ENCODE measurements around the gene SERBP1.
"Not testable (repeated sequence)": the region's sequence is repeated elsewhere in the genome, so short reads cannot be mapped to it uniquely, and the experiment has no call there.

The SERBP1 gene

DNA sequence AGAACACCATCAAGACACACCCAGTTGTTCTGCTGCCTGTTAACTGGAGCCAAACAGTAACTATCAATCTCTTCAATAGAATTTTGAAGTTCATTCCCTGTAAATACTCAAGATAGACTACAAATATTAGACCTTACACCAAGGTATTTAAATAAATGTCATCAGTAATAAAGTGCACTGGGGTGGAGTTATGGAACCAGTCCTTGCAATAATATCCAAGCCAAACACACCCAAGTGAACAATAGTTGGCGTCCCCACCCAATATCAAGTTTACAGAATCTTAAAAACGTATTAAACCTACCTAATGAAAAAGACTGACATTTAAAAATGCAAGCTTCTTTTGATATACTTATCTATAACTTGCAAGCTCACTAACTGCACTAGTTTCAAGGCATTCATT is 2.7 kb downstream of the SERBP1 start:
- TF ChIP-seq, protein P1, sequence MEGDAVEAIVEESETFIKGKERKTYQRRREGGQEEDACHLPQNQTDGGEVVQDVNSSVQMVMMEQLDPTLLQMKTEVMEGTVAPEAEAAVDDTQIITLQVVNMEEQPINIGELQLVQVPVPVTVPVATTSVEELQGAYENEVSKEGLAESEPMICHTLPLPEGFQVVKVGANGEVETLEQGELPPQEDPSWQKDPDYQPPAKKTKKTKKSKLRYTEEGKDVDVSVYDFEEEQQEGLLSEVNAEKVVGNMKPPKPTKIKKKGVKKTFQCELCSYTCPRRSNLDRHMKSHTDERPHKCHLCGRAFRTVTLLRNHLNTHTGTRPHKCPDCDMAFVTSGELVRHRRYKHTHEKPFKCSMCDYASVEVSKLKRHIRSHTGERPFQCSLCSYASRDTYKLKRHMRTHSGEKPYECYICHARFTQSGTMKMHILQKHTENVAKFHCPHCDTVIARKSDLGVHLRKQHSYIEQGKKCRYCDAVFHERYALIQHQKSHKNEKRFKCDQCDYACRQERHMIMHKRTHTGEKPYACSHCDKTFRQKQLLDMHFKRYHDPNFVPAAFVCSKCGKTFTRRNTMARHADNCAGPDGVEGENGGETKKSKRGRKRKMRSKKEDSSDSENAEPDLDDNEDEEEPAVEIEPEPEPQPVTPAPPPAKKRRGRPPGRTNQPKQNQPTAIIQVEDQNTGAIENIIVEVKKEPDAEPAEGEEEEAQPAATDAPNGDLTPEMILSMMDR (conservative IDR thresholded peaks at IDR 0.05; ENCODE audit: low read length) = no peak
- no peak for DNase-seq (ENCODE audit: low read depth)
- peak overlapping the region; percentile 93 for H3K4me3 ChIP-seq (ENCODE audit: low read length)

DNA sequence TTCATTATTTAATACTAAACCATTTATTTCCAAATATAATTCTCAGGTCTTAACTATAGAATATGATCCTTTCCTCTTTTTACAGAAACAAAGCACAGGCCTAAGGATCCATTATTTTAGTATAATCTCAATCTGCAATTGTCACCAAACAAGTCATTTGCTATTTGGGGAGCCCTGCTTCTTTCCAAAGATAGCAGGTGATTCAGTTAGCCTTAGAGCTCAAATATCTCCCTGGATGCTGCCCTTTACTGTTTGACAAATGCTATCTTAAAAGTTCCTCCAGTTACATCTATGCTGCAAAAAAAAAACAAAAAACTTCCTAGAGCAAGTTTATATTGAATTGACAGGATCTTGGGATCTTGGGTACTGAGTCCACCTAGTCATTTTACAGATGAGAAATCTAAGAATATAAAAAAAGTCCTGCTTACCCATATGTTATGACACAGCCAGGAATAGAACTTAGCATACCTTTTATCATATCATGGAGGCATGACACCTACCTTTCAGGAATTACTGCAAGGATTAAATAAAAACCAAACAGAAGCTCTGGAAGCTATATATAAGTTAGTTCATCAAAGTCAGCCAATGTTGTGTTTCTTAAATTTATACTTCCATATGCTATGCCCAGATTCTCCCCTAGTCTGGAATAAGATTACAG is 9.2 kb downstream of the SERBP1 start:
- DNase-seq (ENCODE audit: low read depth) = no peak
- TF ChIP-seq, protein P1 (conservative IDR thresholded peaks at IDR 0.05; ENCODE audit: low read length) = no peak
- no peak overlapping the region for H3K4me3 ChIP-seq (ENCODE audit: low read length)

DNA sequence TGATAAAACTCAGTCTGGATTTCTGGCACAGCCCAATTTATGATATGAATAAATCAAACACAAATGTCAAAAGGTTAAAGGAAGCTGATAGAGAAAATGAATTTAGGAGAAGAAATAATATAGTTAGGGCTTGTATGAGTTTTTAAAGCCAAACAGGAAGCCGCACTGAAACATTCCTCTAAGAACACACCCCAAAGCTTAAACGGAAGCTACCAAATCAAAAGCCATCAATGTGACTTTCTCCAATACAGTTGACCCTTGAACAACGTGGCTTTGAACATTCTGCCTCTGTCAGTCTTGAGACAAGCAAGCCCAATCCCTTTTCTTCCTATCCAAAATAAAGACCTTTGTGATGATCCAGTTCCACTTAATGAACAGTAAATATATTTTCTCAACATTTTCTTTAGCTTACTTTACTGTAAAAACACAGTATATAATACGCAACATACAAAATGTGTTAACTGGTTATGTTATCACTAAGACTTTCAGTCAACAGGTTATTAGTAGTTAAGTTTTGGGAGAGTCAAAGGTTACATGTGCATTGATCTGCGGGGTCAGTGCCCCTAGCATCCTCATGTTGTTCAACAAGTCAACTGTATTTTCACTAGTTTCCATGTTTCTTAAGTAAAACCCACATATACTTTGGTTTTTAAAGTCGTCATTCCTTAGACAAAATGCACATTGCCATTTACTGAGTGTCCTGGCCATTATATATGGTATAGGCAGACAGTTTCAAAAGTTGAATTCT is 11.2 kb downstream of the SERBP1 start:
- TF ChIP-seq, protein P1 (conservative IDR thresholded peaks at IDR 0.05; ENCODE audit: low read length) = no peak
- DNase-seq (ENCODE audit: low read depth) = no peak
- H3K4me3 ChIP-seq (ENCODE audit: low read length) = no peak overlapping the region

DNA sequence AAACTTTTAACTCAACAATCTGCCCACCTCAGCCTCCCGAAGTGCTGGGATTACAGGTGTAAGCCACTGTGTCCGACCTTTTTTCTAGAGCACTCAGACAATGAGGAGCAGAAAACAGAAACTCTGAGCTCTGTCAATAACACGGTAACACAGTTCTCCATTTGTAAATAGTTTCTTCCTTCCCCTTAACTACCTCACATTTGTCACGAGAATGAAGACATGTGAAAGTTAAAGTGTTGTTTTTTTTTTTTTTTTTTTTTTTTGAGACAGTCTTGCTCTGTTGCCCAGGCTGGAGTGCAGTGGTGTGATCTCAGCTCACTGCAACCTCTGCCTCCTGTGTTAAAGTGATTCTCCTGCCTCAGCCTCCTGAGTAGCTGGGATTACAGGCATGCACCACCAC is 12.5 kb downstream of the SERBP1 start:
- DNase-seq (ENCODE audit: low read depth); H3K4me3 ChIP-seq (ENCODE audit: low read length): not testable (repeated sequence)

DNA sequence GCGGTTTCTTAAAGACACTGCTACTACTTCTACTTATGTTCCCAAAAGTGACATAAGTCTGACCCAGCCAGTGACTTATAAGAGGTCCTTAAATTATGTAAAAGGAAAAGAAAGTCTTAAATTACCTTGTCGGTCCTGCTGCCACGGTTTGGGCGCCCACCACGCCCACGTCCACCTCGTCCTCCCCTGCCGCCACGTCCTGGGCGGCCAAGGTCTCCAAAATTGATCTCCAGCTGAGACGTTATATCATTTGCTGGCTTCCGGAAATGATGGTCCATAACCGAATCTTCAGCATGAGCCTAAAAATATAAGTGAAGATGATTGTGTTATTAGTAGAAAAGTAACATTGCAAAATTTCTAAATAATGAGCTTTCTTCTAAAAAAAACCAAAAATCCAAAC is 15.2 kb downstream of the SERBP1 start:
- no peak for DNase-seq (ENCODE audit: low read depth)
- TF ChIP-seq, protein P1 (conservative IDR thresholded peaks at IDR 0.05; ENCODE audit: low read length) = no peak
- H3K4me3 ChIP-seq (ENCODE audit: low read length) = no peak overlapping the region

DNA sequence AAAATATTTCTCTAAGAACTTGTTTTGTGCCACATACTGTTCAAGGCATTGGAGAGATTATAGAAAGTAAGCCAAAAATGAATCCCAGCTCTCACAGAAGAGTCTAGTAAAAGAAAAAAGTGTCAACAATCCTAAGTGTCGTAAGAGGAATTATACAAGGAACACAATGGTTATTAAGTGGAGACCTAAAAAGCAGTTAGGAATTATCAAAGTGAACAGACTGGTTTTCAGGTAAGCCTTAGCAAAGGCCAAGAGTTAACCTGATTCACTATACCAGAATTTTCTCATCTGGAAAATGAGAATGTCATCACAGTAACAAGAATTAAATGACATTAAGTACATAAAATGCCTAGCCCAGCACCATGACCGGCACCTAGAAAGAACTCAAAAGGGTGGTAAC is 15.6 kb downstream of the SERBP1 start:
- TF ChIP-seq, protein P1 (conservative IDR thresholded peaks at IDR 0.05; ENCODE audit: low read length) = no peak
- no peak overlapping the region for H3K4me3 ChIP-seq (ENCODE audit: low read length)
- no peak for DNase-seq (ENCODE audit: low read depth)

DNA sequence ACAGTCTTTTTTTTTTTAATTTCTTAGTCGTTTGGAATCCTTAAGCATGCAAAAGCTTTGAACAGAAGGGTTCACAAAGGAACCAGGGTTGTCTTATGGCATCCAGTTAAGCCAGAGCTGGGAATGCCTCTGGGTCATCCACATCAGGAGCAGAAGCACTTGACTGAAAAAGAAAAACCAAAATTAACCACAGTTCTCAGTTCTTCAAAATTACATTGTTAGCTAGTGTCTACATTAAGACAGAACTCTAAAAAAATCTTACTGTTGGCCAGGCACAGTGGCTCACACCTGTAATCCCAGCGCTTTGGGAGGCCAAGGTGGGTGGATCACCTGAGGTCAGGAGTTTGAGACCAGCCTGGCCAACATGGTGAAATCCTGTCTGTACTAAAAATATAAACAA is 17.1 kb downstream of the SERBP1 start:
- H3K4me3 ChIP-seq (ENCODE audit: low read length); DNase-seq (ENCODE audit: low read depth): not testable (repeated sequence)

DNA sequence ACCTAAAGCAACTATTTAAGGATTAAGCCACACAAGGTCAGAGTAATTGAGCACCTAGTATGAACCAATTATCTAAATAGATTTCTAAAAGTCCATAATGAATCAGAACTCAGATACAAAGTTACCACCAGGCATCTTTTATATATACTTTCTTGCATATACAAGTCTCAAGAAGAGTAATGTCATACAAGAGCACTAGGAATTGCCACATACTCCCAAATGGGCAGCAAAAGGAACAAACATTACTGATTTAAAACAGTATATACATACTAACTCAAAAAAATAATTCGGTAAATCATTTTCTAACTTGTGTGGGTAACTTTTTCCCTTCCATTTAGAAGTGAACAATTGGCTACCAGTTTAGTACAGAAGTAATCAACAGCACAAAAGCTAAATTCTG is 22.1 kb downstream of the SERBP1 start:
- TF ChIP-seq, protein P1 (conservative IDR thresholded peaks at IDR 0.05; ENCODE audit: low read length) = no peak
- no peak overlapping the region for H3K4me3 ChIP-seq (ENCODE audit: low read length)
- no peak for DNase-seq (ENCODE audit: low read depth)

Measured in AG10803 (cell line).